HG03108 (cell line): Measurements from ENCODE around the gene RBM27.
"Not testable (repeated sequence)": the region's sequence is repeated elsewhere in the genome, so short reads cannot be mapped to it uniquely, and the experiment has no call there.

Experiments
- ATAC-seq: cut with Tn5 transposase; IDR thresholded peaks from one replicate; pipeline ENCODE4 v1.9.1; 2021; ENCODE audit warnings: moderate library complexity; ENCODE audit not compliant: unreplicated experiment

The RBM27 gene

GRCh38 chr5:146205499-146206202 lies 2.2 kb downstream of the RBM27 start:
- ATAC-seq: no peak

GRCh38 chr5:146206257-146206656 lies 2.9 kb downstream of the RBM27 start:
- ATAC-seq: no peak

- ATAC-seq: no peak
Observed at GRCh38 chr5:146208916-146209522, 5.6 kb downstream of the RBM27 start.

- no peak for ATAC-seq
Observed at GRCh38 chr5:146209714-146210113, 6.3 kb downstream of the RBM27 start.

GRCh38 chr5:146210810-146211209 lies 7.4 kb downstream of the RBM27 start:
- not testable (repeated sequence) for ATAC-seq

GRCh38 chr5:146213210-146213826 lies 9.9 kb downstream of the RBM27 start:
- no peak for ATAC-seq

- not testable (repeated sequence) for ATAC-seq
Observed at GRCh38 chr5:146214881-146215280, 11.5 kb downstream of the RBM27 start.

GRCh38 chr5:146218168-146218567 lies 14.8 kb downstream of the RBM27 start:
- no peak for ATAC-seq

GRCh38 chr5:146219243-146219642 lies 15.8 kb downstream of the RBM27 start:
- ATAC-seq: no peak

- ATAC-seq: no peak
Observed at GRCh38 chr5:146221234-146221633, 17.8 kb downstream of the RBM27 start.

- no peak for ATAC-seq
Observed at GRCh38 chr5:146222005-146222404, 18.6 kb downstream of the RBM27 start.

GRCh38 chr5:146223179-146223578 lies 19.8 kb downstream of the RBM27 start:
- ATAC-seq: no peak

GRCh38 chr5:146229222-146229621 lies 25.8 kb downstream of the RBM27 start:
- ATAC-seq: no peak

GRCh38 chr5:146232223-146232622 lies 28.8 kb downstream of the RBM27 start:
- ATAC-seq: no peak

- ATAC-seq: no peak
Observed at GRCh38 chr5:146233441-146233840, 30.0 kb downstream of the RBM27 start.

- peak; percentile 70 for ATAC-seq
Observed at GRCh38 chr5:146238973-146239372, 35.6 kb downstream of the RBM27 start.

- no peak for ATAC-seq
Observed at GRCh38 chr5:146240951-146241350, 37.5 kb downstream of the RBM27 start.

GRCh38 chr5:146243247-146243646 lies 39.8 kb downstream of the RBM27 start:
- ATAC-seq: no peak

- ATAC-seq: no peak
Observed at GRCh38 chr5:146248561-146248960, 45.2 kb downstream of the RBM27 start.

- ATAC-seq: peak; percentile 64
Observed at GRCh38 chr5:146249801-146250200, 46.4 kb downstream of the RBM27 start.
